Measurements from ENCODE around the gene CTIF.

CTIF gene

DNA sequence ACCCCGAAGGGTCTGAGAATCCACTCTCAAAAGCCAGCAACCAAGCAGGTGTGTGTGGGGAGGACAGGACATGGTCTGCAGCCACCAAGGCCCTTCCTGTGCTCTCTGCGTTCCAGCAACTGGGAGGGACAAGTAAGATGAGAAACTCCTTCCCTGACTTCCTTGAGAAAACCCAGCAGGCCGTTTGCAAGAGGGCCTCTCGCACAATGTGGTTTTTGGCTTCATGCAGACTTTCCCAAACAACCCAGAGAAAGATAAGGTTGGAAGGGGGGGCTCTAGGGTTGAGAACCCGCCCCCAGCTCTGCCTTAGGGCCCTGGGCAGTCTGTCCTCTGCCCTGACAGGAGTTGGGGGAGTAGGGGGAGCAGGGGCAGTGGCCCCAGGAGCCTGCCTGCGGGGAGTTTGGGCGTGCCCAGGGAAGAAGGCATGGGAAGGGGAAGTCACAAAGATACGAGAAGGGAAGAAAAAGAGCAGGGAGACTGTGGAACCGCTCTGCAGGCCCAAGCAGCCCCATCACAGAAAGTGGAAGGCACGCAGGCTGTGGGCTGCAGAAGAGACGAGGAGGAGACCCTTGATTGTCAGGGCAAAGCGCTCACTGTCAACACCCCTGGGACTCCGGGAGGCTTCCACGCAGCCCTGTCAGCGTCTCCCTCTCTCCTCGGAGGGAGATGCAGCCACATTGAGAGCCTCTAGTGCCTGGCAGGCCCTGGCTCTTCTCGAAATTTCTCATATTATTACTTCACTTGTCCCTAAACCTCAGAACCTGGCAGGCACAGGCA, 312.2 kb downstream of the CTIF start:
- DNase-seq (ENCODE audit: low read depth) = no peak
- H3K4me3 ChIP-seq (ENCODE audit: low read length) = no peak overlapping the region
- TF ChIP-seq, protein P1, sequence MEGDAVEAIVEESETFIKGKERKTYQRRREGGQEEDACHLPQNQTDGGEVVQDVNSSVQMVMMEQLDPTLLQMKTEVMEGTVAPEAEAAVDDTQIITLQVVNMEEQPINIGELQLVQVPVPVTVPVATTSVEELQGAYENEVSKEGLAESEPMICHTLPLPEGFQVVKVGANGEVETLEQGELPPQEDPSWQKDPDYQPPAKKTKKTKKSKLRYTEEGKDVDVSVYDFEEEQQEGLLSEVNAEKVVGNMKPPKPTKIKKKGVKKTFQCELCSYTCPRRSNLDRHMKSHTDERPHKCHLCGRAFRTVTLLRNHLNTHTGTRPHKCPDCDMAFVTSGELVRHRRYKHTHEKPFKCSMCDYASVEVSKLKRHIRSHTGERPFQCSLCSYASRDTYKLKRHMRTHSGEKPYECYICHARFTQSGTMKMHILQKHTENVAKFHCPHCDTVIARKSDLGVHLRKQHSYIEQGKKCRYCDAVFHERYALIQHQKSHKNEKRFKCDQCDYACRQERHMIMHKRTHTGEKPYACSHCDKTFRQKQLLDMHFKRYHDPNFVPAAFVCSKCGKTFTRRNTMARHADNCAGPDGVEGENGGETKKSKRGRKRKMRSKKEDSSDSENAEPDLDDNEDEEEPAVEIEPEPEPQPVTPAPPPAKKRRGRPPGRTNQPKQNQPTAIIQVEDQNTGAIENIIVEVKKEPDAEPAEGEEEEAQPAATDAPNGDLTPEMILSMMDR (IDR thresholded peaks at IDR 0.05; ENCODE audit: insufficient read depth, low read depth, low read length, missing control alignments) = no peak

DNA sequence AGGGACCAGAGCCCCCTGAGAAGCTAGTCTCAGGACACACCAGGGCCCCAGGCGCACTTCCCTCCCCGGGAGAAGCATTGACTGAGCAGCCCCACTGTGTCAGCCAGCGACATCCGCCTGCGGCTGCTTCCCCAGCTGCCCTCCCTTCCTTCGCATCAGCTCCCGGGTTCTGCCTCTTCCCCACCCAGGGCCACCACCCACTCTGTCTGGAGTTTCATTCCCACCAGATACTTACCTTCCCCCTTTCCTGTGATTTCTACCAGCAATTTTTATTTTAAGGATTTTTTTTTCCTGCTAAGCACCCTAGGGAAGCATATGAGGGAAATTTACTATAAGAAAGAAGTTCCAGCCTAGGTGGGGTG, 312.7 kb downstream of the CTIF start:
- no peak overlapping the region for H3K4me3 ChIP-seq (ENCODE audit: low read length)
- TF ChIP-seq, protein P1 (IDR thresholded peaks at IDR 0.05; ENCODE audit: insufficient read depth, low read depth, low read length, missing control alignments) = no peak
- no peak for DNase-seq (ENCODE audit: low read depth)

DNA sequence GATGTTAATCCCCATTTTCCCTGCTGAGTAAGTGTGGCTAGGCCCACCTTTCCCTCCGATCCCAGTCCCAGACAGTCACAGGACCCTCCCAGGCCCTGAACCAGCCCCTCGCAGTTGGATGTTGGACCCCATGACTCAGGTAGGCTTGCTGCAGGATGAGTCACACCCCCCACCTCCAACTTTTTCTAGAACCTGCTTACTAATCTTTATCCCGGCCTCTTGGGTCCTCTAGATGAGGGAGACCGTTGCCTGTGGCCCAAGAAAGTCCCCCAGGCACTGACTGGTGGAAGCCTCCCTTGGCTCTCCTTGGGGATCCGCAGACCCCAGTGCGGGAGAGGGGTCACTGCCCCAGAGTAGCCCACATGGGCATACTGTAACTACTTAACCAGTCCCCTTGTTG, 313.5 kb downstream of the CTIF start:
- TF ChIP-seq, protein P1 (IDR thresholded peaks at IDR 0.05; ENCODE audit: insufficient read depth, low read depth, low read length, missing control alignments) = no peak
- H3K4me3 ChIP-seq (ENCODE audit: low read length) = no peak overlapping the region
- peak; percentile 63 for DNase-seq (ENCODE audit: low read depth)

DNA sequence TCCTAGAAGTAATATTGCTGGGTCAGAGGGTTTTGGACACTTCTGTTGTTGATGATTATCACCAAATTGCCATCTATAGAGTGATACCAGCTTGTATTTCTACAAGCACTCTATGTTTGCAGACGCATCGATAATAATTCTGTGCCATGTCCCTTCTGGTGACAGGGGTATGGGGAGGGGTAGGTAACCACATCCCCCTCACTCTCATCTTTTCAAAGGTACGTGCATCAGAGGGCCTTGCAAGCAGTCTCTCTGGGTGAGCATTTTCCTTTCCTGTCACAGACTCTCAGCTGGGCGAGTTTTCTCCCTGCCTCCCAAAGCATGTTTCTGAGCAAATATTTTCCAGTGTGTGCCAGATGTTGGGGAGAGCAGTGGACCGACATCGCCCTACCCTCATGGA, 314.0 kb downstream of the CTIF start:
- H3K4me3 ChIP-seq (ENCODE audit: low read length) = no peak overlapping the region
- DNase-seq (ENCODE audit: low read depth) = no peak
- TF ChIP-seq, protein P1 (IDR thresholded peaks at IDR 0.05; ENCODE audit: insufficient read depth, low read depth, low read length, missing control alignments) = no peak

DNA sequence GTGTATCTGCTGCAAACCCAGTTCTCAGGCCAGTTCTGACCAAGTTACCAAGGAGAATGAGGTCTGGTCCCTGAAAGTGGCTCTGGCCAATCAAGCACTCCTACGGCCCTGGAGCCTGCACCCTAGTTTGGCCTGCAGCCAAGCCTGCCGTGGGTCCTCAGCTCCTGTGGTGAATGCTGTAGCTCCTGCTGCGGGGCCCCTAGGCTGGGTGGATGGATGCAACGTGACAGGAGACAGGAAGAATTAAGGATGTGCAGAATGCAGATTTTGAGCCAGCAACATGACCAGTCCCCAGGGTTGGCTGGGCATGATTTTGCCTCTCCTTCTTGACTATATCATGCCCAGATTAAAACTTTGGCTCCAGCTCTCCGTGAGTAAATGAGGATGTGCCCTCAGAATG, 314.8 kb downstream of the CTIF start:
- no peak for DNase-seq (ENCODE audit: low read depth)
- TF ChIP-seq, protein P1 (IDR thresholded peaks at IDR 0.05; ENCODE audit: insufficient read depth, low read depth, low read length, missing control alignments) = no peak
- H3K4me3 ChIP-seq (ENCODE audit: low read length) = no peak overlapping the region

DNA sequence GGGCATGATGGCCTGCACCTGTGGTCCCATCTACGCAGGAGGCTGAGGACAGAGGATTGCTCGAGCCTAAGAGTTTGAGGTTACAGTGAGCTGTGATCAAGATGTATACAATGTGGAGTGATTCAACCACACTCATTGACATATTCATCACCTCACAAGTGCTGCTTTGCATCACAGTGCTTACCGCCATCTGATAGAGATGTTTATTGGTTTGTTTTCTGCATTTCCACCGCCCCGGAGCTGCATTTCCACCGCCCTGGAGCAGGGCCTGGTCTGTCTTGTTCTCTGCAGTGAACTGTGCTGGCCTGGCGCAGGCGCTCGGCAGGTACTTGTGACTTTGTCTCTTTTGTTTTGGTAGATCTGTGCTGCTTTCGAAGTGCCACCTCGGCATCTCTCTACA, 315.9 kb downstream of the CTIF start:
- no peak overlapping the region for H3K4me3 ChIP-seq (ENCODE audit: low read length)
- TF ChIP-seq, protein P1 (IDR thresholded peaks at IDR 0.05; ENCODE audit: insufficient read depth, low read depth, low read length, missing control alignments) = no peak
- no peak for DNase-seq (ENCODE audit: low read depth)
